Measurements from ENCODE around the gene NCAPH2.
A peak's percentile ranks its signal among the peaks of the same experiment; 100 is the strongest.

NCAPH2 gene

GRCh38 chr22:50490531-50491308 is 17.3 kb upstream of the NCAPH2 start:
- no peak for DNase-seq

GRCh38 chr22:50497093-50497492 is 10.9 kb upstream of the NCAPH2 start:
- no peak for DNase-seq

- DNase-seq = peak; percentile 82
Observed at GRCh38 chr22:50498322-50498890, 9.6 kb upstream of the NCAPH2 start.

DNA sequence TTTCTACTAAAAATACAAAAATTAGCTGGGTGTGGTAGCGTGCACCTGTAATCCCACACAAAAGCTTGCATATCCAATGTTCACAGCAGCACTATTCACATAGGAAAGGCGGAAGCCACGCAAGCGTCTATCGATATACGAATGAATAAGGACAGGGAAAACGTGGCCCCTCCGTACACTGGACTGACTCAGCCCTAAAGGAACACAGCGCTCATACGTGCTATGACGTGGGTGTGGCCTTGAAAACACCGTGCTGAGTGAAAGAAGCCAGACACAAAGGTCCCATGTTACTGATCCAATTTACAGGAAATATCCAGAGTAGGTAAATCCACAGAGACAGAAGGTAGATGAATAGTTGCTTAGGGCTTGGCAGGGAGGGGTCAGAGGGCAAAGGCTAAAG is 7.6 kb upstream of the NCAPH2 start:
- DNase-seq = no peak

- DNase-seq = no peak
Observed at GRCh38 chr22:50502096-50502495, 5.9 kb upstream of the NCAPH2 start.

DNA sequence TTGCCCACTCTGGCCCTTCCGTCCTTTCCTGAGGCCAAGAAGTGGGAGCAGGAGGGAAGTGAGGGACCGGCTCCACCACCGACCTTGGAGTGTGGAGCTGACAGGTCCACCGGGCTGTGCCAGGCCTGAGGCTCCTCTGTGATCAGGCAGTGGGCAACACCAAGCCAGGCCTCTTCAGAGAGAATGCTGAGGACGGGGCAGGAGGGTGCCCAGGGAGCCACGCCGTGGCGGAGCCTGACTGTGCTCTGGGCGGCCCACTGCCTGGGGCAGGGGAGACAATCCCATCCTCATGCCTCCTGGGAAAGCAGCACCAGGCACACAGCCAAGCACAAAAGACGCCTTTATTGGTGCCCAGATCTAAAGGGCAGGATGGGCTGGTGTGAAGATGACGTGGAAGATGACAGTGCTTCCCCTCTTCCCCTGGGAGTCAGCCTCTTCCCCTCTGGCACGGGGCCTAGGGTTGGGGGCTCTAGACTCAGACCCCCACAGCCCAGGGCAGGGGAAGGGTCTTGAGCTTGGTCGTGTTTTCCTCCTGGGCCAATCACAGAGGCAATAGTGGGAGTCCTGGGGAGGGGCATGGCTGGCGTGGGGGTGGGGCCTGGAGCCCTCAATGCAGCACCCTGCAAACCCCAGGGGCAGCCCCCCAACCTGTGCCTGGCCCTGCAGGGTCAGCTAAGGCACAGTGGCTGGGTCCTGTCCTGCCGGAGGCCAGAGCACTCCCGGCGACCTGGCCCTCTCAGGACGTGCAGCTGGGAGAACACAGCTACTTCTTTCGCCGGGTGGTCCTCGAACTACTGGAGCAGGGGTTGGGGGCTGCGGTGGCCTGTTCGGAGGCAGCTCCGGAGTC is 5.2 kb upstream of the NCAPH2 start:
- no peak for DNase-seq

DNA sequence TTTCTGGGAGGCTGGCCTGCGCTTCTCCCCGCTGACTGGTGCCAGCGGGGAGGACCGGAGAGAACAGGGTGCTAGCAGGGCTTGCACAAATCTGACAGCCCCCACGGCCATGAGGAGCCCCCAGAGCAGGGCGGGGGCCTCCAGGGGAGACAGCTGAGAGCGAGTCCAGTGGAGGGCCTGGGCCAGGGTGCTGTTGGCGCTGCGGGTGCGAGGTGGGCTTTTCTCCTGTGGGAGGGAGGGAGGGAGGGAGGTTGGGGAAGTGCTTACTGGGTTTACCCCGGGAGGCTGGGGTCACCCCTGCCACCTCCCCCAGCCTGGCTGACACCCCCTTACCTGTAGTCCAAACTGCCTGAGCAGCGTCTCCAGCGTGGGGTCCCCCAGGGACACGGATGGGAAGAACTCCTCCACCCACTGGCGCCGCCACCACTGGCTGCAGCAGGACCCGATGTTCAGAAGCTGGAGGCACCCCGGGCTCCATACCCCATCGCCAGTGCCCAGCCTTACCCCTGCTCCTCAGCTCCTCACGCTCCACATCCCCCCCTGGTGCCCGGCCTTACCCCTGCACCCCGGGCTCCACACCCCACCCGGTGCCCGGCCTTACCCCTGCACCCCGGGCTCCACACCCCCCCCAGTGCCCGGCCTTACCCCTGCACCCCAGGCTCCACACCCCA is 4.4 kb upstream of the NCAPH2 start:
- DNase-seq = no peak

DNA sequence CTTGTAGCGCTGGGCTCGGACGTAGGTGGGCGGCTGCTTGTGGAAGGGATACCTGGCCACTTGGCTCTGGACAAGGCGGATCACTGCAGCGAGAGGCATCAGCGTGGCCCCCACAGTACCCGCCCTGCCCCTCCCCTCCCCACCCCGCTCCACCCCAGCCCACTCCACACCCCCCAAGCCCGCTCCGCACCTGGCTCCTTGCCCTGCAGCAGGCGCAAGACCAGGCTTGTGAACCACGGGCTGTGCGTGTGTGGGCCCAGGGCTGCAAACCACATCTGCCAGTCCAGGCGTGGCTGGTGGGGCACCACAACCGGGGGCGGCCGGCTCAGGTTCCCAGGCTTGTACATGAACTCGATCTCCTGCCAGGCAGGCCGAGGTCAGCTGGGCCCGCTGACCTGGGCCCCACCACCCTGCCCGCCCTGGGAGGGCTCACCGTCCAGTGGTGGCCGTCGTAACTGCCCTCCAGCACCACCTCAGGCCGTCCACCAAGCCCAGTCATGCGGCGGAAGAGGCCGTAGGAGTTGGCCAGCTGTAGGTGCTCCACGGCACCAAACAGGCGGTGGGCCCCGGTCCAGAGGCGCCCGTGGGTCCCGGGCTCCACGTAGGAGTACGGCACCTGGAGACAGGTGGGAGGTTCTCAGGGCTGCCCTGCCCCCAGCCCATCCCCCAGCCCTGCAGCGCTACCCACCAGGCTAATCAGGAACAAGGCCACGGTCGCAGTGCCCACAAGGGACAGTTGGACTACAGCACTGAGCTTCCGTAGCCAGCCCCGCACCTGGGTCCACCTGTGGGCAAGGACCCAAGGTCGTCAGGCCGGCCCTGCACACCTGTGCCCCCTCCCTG is 3.4 kb upstream of the NCAPH2 start:
- DNase-seq = no peak

- DNase-seq = no peak
Observed at GRCh38 chr22:50505276-50505775, 2.7 kb upstream of the NCAPH2 start.

DNA sequence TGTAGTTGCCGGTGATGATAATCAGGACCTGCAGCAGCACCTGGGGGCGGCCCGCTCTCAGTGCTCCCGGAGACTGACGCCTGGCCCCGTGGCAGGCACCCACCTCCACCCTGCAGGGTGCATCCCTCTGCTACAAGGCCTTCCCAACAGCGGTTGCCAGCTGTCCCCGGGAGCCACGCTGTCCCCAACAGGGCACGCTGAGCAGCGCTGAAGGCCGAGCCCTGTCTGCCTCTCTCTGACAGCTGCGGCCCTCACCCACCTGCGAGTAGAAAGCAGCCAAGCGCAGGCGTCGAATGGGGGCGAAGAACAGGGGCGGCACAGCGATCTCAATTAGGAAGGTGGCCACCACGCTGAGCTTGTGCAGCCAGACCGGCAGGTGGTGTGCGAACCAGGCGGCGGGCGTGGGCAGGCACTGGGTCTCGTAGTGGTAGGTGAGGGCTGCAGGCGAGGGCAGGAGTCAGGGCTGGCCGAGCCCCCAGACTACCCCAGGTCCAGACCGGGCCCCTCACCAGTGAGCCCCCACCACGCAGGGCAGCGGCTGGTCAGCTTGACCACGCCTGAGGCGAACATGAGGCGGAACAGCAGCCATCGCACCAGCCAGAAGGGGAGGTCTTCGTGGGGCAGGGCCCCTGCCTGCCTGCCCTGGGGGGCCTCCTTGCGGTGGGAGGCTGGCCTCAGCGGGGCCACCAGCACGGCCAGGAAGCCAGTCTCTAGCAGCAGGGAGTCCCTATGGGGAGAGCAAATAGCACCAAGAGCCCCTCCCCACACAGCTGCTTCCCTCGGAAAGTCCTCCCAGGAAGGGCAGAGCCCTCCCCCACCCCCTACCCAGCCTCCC is 2.0 kb upstream of the NCAPH2 start:
- no peak for DNase-seq

- no peak for DNase-seq
Observed at GRCh38 chr22:50506611-50507420, 1.2 kb upstream of the NCAPH2 start.

DNA sequence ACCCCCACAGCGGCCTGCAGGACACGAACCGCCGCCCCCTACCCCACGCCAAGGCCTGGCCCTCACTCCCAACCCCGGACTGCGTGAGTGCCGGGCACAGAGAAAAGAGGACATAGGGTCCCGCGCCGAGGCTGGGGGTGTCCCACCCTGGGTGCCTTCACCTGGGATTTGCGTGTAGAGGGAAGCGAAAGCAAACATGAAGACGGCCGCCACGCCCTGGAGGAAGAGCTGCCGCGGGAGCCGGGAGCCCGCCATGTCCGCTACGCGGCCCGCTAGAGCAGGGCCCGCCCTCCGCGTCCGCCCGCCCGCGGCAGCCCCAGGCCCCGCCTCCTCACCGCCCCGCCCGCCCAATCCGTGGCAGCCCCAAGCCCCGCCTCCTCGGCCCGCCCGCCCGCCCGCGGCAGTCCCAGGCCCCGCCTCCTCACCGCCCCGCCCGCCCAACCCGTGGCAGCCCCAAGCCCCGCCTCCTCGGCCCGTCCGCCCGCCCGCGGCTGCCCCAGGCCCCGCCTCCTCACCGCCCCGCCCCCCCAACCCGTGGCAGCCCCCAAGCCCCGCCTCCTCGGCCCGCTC is 518 bp upstream of the NCAPH2 start, which contains the start of gene LMF2:
Gene LMF2 (minus strand): TSS at position 282 of the 570 bp plus-strand sequence. CDS start 27 bp downstream, at position 255.
- peak; percentile 94 for DNase-seq

GRCh38 chr22:50508897-50509296 is 873 bp downstream of the NCAPH2 start:
- no peak for DNase-seq

DNA sequence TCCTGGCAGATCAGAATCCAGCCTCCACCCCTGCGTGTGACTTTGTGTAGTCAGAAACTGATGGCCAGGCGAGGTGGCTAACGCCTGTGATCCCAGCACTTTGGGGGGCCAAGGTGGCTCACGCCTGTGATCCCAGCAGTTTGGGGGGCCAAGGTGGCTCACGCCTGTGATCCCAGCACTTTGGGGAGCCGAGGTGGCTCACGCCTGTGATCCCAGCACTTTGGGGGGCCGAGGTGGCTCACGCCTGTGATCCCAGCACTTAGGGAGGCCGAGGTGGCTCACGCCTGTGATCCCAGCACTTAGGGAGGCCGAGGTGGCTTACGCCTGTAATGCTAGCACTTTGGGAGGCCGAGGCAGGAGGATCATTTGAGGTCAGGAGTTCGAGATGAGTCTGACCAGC is 5.2 kb downstream of the NCAPH2 start:
- no peak for DNase-seq

GRCh38 chr22:50516068-50516467 is 8.0 kb downstream of the NCAPH2 start:
- DNase-seq = no peak

DNA sequence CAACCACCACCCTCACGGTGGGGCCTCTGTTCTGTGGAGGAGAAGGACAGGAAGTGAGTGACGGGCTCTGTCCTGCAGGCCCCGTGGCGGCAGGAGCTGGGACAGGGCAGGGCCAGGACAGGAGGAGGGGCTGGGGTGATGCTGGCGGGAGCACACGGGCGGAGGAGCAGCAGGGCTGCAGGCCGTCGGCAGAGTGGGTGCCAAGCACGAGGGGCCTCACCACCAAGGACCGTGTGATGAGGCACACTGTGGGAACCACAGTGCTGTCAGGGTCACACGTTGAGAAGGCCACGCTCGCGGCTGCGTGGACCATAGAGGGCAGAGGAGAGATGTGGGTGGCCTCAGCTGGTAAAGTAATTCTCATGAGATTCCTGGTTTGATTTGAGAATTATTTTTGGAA is 8.9 kb downstream of the NCAPH2 start:
- DNase-seq = no peak

DNA sequence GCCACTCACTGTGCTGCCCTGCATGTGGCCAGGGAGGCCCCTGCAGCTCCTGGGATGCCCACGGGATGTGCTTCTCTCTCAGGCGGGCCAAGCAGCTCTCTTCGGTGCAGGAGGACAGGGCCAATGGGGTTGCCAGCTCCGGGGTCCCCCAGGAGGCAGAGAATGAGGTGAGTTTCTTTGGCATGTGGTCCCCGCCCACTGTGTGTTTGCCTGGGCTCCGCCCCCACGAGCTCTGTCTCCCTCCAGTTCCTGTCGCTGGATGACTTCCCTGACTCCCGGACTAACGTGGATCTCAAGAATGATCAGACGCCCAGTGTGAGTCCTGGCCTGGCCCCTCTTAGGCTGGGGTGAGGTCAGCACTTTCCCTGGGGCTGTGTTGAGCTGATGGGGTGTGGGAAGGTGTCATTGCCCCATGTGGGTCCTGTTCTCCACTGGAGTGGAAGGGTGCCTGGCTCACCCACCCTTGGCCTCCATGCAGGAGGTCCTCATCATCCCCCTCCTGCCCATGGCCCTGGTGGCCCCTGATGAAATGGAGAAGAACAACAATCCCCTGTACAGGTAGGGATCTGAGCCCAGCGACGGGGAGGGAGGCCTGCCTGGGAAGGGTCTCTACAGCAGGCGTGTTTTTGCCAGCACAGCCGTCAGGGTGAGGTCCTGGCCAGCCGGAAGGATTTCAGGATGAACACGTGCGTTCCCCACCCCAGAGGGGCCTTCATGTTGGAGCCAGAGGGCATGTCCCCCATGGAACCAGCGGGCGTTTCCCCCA is 9.7 kb downstream of the NCAPH2 start:
- DNase-seq = no peak

GRCh38 chr22:50518606-50519005 is 10.6 kb downstream of the NCAPH2 start:
- DNase-seq = no peak

- DNase-seq = no peak
Observed at GRCh38 chr22:50519151-50519550, 11.1 kb downstream of the NCAPH2 start.
